Activated naive CD4-positive, alpha-beta T cell treated with anti-CD3 and anti-CD28 coated beads, Interleukin-2, amount 10 ng/mL, durations not matched to agents 7 days and 5 days (primary cell): ENCODE data around the gene CCBE1.
"Not testable (repeated sequence)": the region's sequence is repeated elsewhere in the genome, so short reads cannot be mapped to it uniquely, and the experiment has no call there.

Experiments used
- CTCF ChIA-PET: fragments of 350-600 bp; sonication (Branson Sonifier 250); formaldehyde crosslinking; loops from one replicate; lab custom pipeline; 2021; ENCODE audit warnings: antibody characterized with exemption; lab: Charles Lee
- DNase-seq: peaks from one replicate; pipeline ENCODE4 v3.0.0-alpha.2; 2020
- H3K27ac Mint-ChIP-seq: one replicate; pipeline ENCODE4 v1.8.0; 2021; ENCODE audit warnings: mild to moderate bottlenecking, moderate library complexity, mixed read lengths
- H3K27me3 Mint-ChIP-seq: one replicate; pipeline ENCODE4 v1.8.0; 2021; ENCODE audit warnings: mild to moderate bottlenecking, mixed read lengths
- H3K36me3 Mint-ChIP-seq: one replicate; pipeline ENCODE4 v1.8.0; 2021; ENCODE audit warnings: mixed read lengths
- H3K4me1 Mint-ChIP-seq: one replicate; pipeline ENCODE4 v1.8.0; 2021; ENCODE audit warnings: mixed read lengths
- H3K4me3 Mint-ChIP-seq: one replicate; pipeline ENCODE4 v1.8.0; 2021; ENCODE audit warnings: mild to moderate bottlenecking, moderate library complexity, mixed read lengths
- H3K9me3 Mint-ChIP-seq: one replicate; pipeline ENCODE4 v1.8.0; 2021; ENCODE audit warnings: mixed read lengths

CCBE1 gene

DNA sequence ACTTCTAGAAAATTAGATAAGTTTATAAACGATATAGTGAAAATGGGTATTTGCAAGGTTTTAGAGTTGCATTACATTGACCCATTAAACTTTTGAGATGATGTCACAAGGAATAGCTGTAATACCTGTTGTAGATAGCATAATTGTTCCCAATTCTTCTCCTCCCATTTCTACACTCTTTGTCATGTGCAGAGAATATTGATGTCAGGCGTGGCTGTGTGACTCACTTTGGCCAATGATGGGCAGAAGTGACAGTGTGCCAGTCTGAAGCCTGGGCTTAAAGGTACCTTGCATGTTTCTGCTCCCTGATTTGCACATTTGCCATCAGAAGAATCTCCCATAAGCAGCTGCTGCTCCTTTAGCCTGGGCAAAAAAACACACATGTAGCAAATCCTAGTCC lies 26.9 kb upstream of the CCBE1 start:
- Mint-ChIP-seq H3K4me3 (no peak overlapping the region), H3K9me3 (no peaks in the 10 kb centered on the region), H3K4me1 (no peaks in the 10 kb centered on the region), H3K27ac (no peak overlapping the region), H3K36me3 (no peaks in the 10 kb centered on the region), H3K27me3 (peaks cover 4% of the 10 kb centered on the region)
- no peak for DNase-seq
- CTCF ChIA-PET: interaction anchor here (0.6 to 1.1 kb wide), 2 partner anchors 27 to 1022 kb away, joined by 3 read pairs; partner anchors contain the start of gene CCBE1

GRCh38 chr18:59721931-59722330 lies 24.7 kb upstream of the CCBE1 start:
- no peaks in the 10 kb centered on the region for H3K4me1 Mint-ChIP-seq
- H3K9me3 Mint-ChIP-seq: no peaks in the 10 kb centered on the region
- CTCF ChIA-PET: no interaction called here
- no peak for DNase-seq
- no peak overlapping the region for H3K4me3 Mint-ChIP-seq
- peaks cover 4% of the 10 kb centered on the region for H3K27me3 Mint-ChIP-seq
- H3K36me3 Mint-ChIP-seq: no peaks in the 10 kb centered on the region
- no peak overlapping the region for H3K27ac Mint-ChIP-seq

DNA sequence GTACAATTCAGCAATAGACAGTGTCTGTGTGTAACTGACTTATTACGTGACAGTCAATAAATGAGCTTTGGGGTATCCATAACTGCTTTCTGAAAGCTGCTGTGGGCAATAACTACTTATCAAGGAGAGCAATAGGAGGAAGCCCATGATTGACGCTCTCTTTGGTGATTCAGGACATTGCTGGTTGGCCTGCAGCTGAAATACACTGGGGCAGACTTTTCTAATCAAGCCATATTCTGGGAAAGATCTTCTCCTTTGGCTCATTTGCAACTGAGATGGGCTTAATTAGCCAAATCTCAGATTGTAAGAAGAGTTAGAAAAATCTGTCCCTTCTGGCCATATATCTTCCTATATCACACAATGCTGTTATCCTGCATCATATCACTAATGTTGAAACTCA lies 24.0 kb upstream of the CCBE1 start:
- CTCF ChIA-PET: no interaction called here
- no peak for DNase-seq
- Mint-ChIP-seq H3K4me1 (no peaks in the 10 kb centered on the region), H3K27ac (no peak overlapping the region), H3K27me3 (peaks cover 4% of the 10 kb centered on the region), H3K36me3 (no peaks in the 10 kb centered on the region), H3K4me3 (no peak overlapping the region), H3K9me3 (no peaks in the 10 kb centered on the region)

GRCh38 chr18:59719544-59720181 lies 22.4 kb upstream of the CCBE1 start:
- H3K4me1 Mint-ChIP-seq: no peaks in the 10 kb centered on the region
- no peak for DNase-seq
- no peaks in the 10 kb centered on the region for H3K36me3 Mint-ChIP-seq
- no peak overlapping the region for H3K27ac Mint-ChIP-seq
- H3K27me3 Mint-ChIP-seq: peaks cover 4% of the 10 kb centered on the region
- no peaks in the 10 kb centered on the region for H3K9me3 Mint-ChIP-seq
- no peak overlapping the region for H3K4me3 Mint-ChIP-seq
- CTCF ChIA-PET: no interaction called here

DNA sequence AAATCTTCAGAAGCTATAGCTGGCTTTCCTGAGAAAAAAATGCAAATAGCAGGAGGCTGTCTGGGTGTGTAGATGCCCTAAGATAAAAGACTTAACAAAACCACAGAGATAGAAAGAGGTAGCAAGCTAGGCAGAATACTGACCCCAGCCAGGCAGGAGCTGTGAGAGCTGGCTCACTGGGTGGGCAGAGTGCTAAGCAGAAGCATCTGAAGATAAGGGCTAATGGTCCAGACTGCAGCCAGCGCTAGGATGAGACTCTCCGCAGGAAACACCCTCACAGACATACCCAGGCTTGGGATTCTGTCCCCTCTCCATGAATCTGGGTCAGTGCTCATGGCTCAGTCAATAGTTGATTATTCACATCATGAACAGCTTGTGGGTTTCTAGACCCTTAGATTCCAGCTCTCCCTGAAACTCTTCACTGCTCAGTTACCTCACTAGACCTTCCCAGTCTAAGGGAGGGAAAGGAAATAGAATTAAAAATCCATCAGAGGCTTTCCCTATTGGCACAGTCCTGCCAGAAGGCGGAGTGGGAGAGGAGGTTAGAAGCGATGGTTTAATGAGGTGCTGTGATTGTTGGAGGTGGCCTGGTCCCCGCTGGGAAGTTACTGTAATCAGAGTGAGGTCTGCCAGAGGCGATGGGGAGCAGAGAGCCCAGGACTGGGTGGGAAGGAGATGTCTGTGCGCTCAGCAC lies 21.4 kb upstream of the CCBE1 start:
- DNase-seq: no peak
- H3K4me1 Mint-ChIP-seq: no peaks in the 10 kb centered on the region
- H3K27me3 Mint-ChIP-seq: peaks cover 4% of the 10 kb centered on the region
- H3K36me3 Mint-ChIP-seq: no peaks in the 10 kb centered on the region
- no peaks in the 10 kb centered on the region for H3K9me3 Mint-ChIP-seq
- CTCF ChIA-PET: no interaction called here
- H3K4me3 Mint-ChIP-seq: no peak overlapping the region
- no peak overlapping the region for H3K27ac Mint-ChIP-seq

GRCh38 chr18:59718108-59718463 lies 20.9 kb upstream of the CCBE1 start:
- Mint-ChIP-seq H3K9me3 (no peaks in the 10 kb centered on the region), H3K36me3 (no peaks in the 10 kb centered on the region), H3K4me1 (no peaks in the 10 kb centered on the region), H3K4me3 (no peak overlapping the region), H3K27ac (no peak overlapping the region), H3K27me3 (peaks cover 4% of the 10 kb centered on the region)
- CTCF ChIA-PET: no interaction called here
- no peak for DNase-seq

GRCh38 chr18:59717291-59717690 lies 20.1 kb upstream of the CCBE1 start:
- peaks cover 4% of the 10 kb centered on the region for H3K27me3 Mint-ChIP-seq
- CTCF ChIA-PET: no interaction called here
- peaks cover 1% of the 10 kb centered on the region for H3K9me3 Mint-ChIP-seq
- no peaks in the 10 kb centered on the region for H3K36me3 Mint-ChIP-seq
- no peak overlapping the region for H3K27ac Mint-ChIP-seq
- H3K4me3 Mint-ChIP-seq: no peak overlapping the region
- DNase-seq: no peak
- H3K4me1 Mint-ChIP-seq: no peaks in the 10 kb centered on the region

DNA sequence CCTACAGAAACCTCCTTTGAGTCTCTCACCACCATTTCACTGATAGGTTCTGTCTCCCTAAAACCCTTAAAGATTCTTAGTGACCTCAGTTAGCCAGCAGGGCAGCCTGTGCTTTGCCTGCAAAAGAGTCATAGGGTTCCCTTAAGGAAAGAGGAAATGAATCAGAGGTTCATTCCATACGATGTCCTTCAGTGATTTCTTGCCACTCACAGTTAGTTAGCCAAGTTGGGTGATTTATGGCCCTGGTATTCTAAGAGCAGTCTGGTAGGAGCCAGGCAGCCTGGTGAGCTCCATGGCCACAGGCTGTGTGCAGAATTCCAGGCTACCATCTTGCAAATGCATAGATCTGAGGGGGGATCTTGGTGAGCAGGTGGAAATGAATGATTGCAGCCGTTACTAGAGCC lies 18.7 kb upstream of the CCBE1 start:
- CTCF ChIA-PET: no interaction called here
- no peak for DNase-seq
- H3K4me3 Mint-ChIP-seq: no peak overlapping the region
- peaks cover 2% of the 10 kb centered on the region for H3K9me3 Mint-ChIP-seq
- no peaks in the 10 kb centered on the region for H3K27me3 Mint-ChIP-seq
- H3K36me3 Mint-ChIP-seq: no peaks in the 10 kb centered on the region
- H3K4me1 Mint-ChIP-seq: no peaks in the 10 kb centered on the region
- no peak overlapping the region for H3K27ac Mint-ChIP-seq

DNA sequence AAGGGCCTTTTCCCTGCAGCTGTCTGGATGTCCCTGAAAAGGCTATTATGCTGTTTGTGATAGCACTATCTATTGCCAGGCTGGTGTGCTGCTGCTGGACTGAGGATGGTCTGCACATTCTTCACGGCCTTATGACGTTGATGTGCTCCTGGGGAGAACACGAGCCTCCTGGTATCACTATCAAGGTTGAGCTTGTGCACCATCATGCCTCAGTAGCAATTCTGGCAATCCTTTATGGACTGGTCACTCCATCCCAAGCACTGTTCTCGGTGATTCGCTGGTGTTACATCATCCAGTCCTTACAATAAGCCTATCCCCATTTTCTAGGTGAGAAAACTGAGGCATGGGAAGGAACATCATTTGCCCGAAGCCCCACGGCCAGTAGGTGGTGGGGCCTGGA lies 18.2 kb upstream of the CCBE1 start:
- H3K27me3 Mint-ChIP-seq: no peaks in the 10 kb centered on the region
- H3K9me3 Mint-ChIP-seq: peaks cover 2% of the 10 kb centered on the region
- H3K4me3 Mint-ChIP-seq: no peak overlapping the region

DNA sequence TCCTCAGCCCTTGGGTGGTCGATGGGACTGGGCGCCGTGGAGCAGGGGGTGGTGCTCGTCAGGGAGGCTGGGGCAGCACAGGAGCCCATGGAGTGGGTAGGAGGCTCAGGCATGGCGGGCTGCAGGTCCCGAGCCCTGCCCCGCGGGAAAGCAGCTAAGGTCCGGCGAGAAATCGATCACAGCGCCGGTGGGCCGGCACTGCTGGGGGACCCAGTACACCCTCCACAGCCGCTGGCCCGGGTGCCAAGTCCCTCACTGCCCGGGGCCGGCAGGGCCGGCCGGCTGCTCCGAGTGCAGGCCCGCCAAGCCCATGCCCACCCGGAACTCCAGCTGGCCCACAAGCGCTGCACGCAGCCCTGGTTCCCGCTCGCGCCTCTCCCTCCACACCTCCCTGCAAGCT lies 16.9 kb upstream of the CCBE1 start:
- H3K4me1 Mint-ChIP-seq, H3K36me3 Mint-ChIP-seq, DNase-seq, H3K4me3 Mint-ChIP-seq, CTCF ChIA-PET, H3K9me3 Mint-ChIP-seq, H3K27me3 Mint-ChIP-seq, H3K27ac Mint-ChIP-seq: not testable (repeated sequence)

More for the DNA sequence above, 18.2 kb upstream of the CCBE1 start:
- no peaks in the 10 kb centered on the region for H3K36me3 Mint-ChIP-seq
- no peak for DNase-seq
- H3K27ac Mint-ChIP-seq: no peak overlapping the region
- no peaks in the 10 kb centered on the region for H3K4me1 Mint-ChIP-seq
- CTCF ChIA-PET: no interaction called here

DNA sequence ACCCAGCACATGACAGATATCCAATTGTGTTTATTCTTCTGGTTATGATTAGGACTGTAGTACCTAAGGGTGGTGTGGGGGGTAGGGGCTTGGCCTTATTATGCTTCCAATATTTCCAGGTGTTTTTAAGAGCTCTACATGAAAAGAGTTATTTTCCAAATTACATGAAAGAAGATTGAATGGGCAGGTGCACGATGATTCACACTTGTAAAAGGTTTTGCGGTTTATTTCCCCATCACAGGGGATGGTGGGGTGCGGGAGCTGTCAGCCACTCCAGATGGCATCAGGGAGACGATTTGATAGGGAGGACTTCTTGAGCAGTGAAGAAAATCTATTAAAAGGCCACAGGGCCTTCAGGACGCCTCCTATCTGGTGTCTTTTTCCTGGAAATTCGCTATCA lies 15.1 kb upstream of the CCBE1 start:
- no peaks in the 10 kb centered on the region for H3K4me1 Mint-ChIP-seq
- no peak overlapping the region for H3K27ac Mint-ChIP-seq
- H3K9me3 Mint-ChIP-seq: peaks cover 2% of the 10 kb centered on the region
- H3K27me3 Mint-ChIP-seq: no peaks in the 10 kb centered on the region
- H3K36me3 Mint-ChIP-seq: no peaks in the 10 kb centered on the region
- H3K4me3 Mint-ChIP-seq: no peak overlapping the region
- CTCF ChIA-PET: no interaction called here
- DNase-seq: no peak

DNA sequence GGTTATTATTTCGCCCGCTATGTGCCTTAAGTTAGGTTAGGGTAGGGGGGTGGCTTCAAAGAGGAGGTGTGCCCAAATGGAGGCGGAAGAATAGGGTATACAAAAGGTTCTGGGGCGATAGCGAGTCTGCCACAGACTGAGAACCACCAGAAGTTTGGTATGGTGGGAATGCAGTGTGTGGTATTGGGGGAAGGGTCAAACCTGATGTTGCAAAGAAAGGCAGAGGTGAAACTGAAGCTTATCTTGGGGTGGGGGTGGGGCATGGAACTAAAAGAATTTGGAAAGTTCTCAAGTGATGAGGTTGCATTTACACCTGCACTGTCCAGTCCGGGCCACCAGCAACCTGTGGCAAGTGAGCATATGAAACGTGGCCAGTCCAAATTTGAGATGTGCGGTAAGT lies 11.8 kb upstream of the CCBE1 start:
- H3K36me3 Mint-ChIP-seq: no peaks in the 10 kb centered on the region
- H3K27me3 Mint-ChIP-seq: no peaks in the 10 kb centered on the region
- H3K9me3 Mint-ChIP-seq: peaks cover 2% of the 10 kb centered on the region
- H3K4me3 Mint-ChIP-seq: no peak overlapping the region
- no peak for DNase-seq
- CTCF ChIA-PET: no interaction called here
- H3K4me1 Mint-ChIP-seq: no peaks in the 10 kb centered on the region
- no peak overlapping the region for H3K27ac Mint-ChIP-seq

DNA sequence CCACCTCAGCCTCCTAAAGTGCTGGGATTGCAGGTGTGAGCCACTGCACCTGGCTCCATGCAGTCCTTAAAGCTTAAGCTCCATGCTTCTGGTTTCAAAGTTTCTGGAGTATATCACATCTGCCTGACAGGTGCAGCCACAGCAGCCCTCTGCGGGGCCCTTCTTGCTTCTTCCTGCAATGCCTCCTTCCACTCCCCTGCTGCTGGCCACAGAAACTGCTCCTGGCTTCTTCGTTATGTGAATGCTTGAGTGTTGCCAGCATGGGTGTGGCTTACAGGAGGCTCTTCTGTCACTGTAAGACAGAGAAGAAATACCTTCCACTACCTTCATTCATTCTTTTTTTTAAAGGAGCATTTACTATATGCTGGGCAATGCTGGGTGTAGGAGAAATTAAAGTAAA lies 10.1 kb upstream of the CCBE1 start:
- no peaks in the 10 kb centered on the region for H3K27me3 Mint-ChIP-seq
- no peak overlapping the region for H3K4me3 Mint-ChIP-seq
- CTCF ChIA-PET: no interaction called here
- peaks cover under 1% of the 10 kb centered on the region for H3K9me3 Mint-ChIP-seq
- no peak overlapping the region for H3K27ac Mint-ChIP-seq
- no peak for DNase-seq
- H3K4me1 Mint-ChIP-seq: no peaks in the 10 kb centered on the region
- no peaks in the 10 kb centered on the region for H3K36me3 Mint-ChIP-seq

- DNase-seq: no peak
Observed at GRCh38 chr18:59706499-59706898, 9.3 kb upstream of the CCBE1 start.

DNA sequence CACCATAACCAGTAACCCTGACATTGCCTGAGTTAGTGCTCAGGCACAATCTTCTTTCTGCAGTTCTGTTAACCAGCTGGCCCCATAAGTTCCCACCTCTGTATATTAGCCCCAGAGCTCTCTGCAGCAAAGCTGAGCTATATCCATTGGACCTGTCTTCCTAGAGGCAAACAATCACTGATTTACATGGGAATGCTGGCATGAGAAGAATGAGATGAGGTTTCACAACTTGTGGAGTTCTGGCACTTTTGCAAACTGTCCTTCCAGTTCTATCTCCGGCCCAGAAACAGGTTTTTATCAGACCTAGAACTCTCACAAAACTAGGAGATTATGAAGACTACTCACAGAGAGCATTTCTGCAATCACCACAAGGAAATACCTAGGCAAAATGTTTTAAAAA lies 7.9 kb upstream of the CCBE1 start:
- CTCF ChIA-PET: no interaction called here
- no peak overlapping the region for H3K27ac Mint-ChIP-seq
- H3K27me3 Mint-ChIP-seq: peaks cover 4% of the 10 kb centered on the region
- H3K9me3 Mint-ChIP-seq: no peaks in the 10 kb centered on the region
- no peaks in the 10 kb centered on the region for H3K4me1 Mint-ChIP-seq
- H3K4me3 Mint-ChIP-seq: no peak overlapping the region
- DNase-seq: no peak
- no peaks in the 10 kb centered on the region for H3K36me3 Mint-ChIP-seq

More at GRCh38 chr18:59706499-59706898, 9.3 kb upstream of the CCBE1 start:
- no peaks in the 10 kb centered on the region for H3K36me3 Mint-ChIP-seq
- no peaks in the 10 kb centered on the region for H3K4me1 Mint-ChIP-seq
- no peaks in the 10 kb centered on the region for H3K9me3 Mint-ChIP-seq
- H3K4me3 Mint-ChIP-seq: no peak overlapping the region
- H3K27ac Mint-ChIP-seq: no peak overlapping the region
- no peaks in the 10 kb centered on the region for H3K27me3 Mint-ChIP-seq
- CTCF ChIA-PET: no interaction called here
